Bronchial epithelial cell (primary cell): ENCODE results near the gene CX3CR1. TPM values are rescaled to one million over a fixed set of nuclear protein-coding genes. Genes with fewer than 3 reads are reported as not detected.

Experiments
- DNase-seq: peaks from one replicate; pipeline ENCODE4 v3.0.0-alpha.2; 2010; ENCODE audit warnings: low read depth
- FAIRE-seq: peaks from 2 replicates; lab custom pipeline; 2011; peaks lifted over from hg19 to GRCh38; lab: Jason Lieb, UNC
- H3K27me3 ChIP-seq: 2 replicates; pipeline ENCODE4 v1.5.1; 2011; ENCODE audit warnings: low read length; ENCODE audit not compliant: control insufficient read depth, insufficient read depth
- H3K36me3 ChIP-seq: 2 replicates; pipeline ENCODE4 v1.5.1; 2011; ENCODE audit warnings: low read length; ENCODE audit not compliant: control insufficient read depth, insufficient read depth
- H3K4me3 ChIP-seq: 2 replicates; pipeline ENCODE4 v1.5.1; 2011; ENCODE audit warnings: mild to moderate bottlenecking, low read depth, low read length, control low read depth
- total RNA-seq: library from RNA; depleted of rRNA; stranded (reverse); fragments of >200 nt; gene quantifications from 2 replicates; pipeline ENCODE4 v1.2.1, GENCODE V29; 2014
- TF ChIP-seq, protein P1 (sequence below): IDR thresholded peaks from 2 replicates; pipeline ENCODE4 v1.5.1; 2011; ENCODE audit warnings: mild to moderate bottlenecking, moderate library complexity, low read length, control low read depth, inconsistent platforms; ENCODE audit not compliant: insufficient read depth, severe bottlenecking

CX3CR1 gene
- total RNA-seq, 1 donor from 2014 or later = not detected

DNA sequence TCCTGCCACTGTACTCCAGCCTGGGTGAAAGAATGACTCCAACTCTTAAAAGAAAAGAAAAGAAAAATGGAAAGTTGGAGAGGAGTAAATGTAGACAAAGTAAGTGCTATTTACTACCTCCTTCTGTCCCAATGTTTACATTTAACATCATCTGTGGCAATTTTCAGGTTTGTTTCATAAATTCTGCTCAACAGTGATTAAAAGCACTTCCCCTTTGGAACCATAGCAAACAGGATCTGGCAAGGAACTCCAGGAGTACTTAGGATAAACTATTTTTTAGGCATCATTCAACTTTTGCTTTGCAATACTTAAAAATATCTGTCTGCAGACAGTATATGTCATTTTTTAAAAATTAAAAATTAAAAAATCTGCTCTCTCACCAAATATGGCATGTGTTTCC lies 5.5 kb upstream of the CX3CR1 start:
- FAIRE-seq = no peak
- no peaks in the 10 kb centered on the region for H3K27me3 ChIP-seq
- TF ChIP-seq, protein P1, sequence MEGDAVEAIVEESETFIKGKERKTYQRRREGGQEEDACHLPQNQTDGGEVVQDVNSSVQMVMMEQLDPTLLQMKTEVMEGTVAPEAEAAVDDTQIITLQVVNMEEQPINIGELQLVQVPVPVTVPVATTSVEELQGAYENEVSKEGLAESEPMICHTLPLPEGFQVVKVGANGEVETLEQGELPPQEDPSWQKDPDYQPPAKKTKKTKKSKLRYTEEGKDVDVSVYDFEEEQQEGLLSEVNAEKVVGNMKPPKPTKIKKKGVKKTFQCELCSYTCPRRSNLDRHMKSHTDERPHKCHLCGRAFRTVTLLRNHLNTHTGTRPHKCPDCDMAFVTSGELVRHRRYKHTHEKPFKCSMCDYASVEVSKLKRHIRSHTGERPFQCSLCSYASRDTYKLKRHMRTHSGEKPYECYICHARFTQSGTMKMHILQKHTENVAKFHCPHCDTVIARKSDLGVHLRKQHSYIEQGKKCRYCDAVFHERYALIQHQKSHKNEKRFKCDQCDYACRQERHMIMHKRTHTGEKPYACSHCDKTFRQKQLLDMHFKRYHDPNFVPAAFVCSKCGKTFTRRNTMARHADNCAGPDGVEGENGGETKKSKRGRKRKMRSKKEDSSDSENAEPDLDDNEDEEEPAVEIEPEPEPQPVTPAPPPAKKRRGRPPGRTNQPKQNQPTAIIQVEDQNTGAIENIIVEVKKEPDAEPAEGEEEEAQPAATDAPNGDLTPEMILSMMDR = no peak
- no peaks in the 10 kb centered on the region for H3K36me3 ChIP-seq
- H3K4me3 ChIP-seq = no peak overlapping the region
- no peak for DNase-seq

DNA sequence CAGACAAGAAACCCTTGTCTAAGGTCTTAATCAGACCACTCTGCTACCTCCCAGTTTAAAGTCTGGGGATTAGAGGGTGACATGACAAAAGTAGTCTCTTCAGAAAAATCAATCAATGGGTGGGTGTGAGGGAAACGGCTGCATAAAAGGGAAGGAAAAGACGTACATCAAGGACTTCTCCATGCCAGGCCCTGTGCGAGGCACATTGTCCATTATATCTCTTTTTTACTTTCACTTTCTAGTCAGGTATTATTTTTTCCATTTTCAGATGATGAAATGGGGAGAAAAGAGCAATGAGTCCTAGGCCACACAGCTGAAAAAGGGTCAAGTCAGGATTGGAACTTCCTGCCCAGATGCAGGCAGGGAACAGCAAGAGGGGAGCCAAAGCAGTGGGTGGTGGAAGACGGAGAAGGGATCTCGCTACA lies 4.6 kb upstream of the CX3CR1 start:
- Histone ChIP-seq H3K27me3 (no peaks in the 10 kb centered on the region), H3K36me3 (no peaks in the 10 kb centered on the region), H3K4me3 (no peak overlapping the region)
- TF ChIP-seq, protein P1 = no peak
- FAIRE-seq (no peak), DNase-seq (no peak)

DNA sequence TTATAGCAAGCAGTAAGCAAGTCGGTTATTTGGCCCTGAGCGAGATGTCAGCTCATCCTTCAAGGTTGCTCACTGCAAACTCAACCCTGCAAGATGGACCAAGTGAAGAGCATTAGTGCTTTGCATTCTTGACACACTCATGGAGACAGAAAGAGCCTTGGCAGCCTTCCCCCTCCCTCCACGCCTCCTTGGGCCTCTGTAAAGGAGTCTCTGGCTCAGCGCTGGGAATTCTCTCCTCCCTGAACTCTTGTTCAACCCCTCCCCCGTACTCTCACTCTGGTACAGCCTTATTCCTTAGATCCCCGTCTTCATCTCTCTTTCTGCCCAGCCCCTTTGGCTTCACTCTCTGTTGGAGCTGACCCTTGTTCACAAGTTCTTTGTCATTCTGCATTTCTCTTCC lies 2.2 kb upstream of the CX3CR1 start:
- Histone ChIP-seq H3K36me3 (no peaks in the 10 kb centered on the region), H3K27me3 (peaks cover 3% of the 10 kb centered on the region), H3K4me3 (no peak overlapping the region)
- FAIRE-seq = no peak
- TF ChIP-seq, protein P1 = no peak
- no peak for DNase-seq

DNA sequence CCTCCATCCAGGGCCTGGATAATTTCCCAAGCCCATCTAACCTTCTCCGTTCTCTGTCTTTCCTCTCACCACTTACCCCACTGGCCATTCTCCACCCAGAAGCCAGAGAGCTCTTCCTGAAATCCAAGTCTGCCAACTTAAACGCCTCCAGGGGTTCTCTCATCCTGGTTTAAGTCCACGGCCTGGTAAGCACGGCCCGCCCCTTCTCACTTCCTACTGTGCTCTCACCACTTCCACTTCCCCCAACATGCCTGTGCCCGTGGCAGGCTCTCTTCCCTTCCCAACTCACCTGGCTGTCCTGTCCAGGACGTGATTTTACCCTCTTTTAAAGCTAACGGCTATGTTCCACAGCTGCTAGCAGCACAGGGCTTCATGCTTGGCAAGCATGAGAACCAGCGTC lies 1.7 kb upstream of the CX3CR1 start:
- TF ChIP-seq, protein P1 = no peak
- FAIRE-seq = no peak
- H3K4me3 ChIP-seq = no peak overlapping the region
- H3K36me3 ChIP-seq = no peaks in the 10 kb centered on the region
- DNase-seq = no peak
- H3K27me3 ChIP-seq = peaks cover 3% of the 10 kb centered on the region

DNA sequence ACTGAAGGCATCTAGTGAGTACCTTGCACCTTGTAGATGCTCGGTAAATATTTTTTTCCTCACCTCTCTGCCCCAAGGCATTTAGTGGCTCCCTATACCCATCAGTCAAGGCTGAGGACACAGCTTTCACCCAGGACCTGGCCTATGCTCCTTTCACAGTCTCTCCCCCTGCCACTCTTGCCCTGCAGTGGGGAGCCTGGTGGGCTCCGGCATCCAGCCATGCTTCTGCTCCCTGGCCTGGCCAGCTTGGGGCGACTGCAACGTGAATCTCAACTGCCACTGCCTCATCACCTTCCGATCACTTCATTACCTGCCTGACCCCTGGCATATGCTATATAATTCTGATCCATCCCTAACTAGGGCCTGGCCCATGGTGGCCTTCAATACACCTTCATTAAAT lies 735 bp upstream of the CX3CR1 start:
- no peak for DNase-seq
- H3K27me3 ChIP-seq = peaks cover 3% of the 10 kb centered on the region
- no peak for FAIRE-seq
- H3K36me3 ChIP-seq = no peaks in the 10 kb centered on the region
- TF ChIP-seq, protein P1 = no peak
- no peak overlapping the region for H3K4me3 ChIP-seq

DNA sequence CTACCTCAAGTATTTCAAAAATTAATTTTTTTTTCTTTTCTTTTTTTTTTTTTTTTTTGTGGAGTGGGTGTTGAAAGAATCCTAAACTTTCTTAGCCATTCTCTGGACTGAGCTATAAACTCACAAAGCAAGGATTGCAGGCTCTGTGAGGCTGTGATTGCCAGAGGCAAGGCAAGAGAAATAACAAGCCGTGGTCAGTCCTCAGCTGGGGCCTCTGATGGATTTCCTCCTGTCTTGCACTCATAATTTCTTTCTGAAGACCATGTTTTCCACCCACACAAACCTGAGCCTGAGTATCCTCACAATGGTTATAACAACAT lies 1.3 kb downstream of the CX3CR1 start:
- Histone ChIP-seq H3K4me3 (no peak overlapping the region), H3K36me3 (no peaks in the 10 kb centered on the region), H3K27me3 (peaks cover 5% of the 10 kb centered on the region)
- DNase-seq = no peak
- no peak for FAIRE-seq
- TF ChIP-seq, protein P1 = no peak
